ENCODE results near the gene PLA1A. TPM values are rescaled to one million over a fixed set of nuclear protein-coding genes. Genes with fewer than 3 reads are reported as not detected.

The PLA1A gene
- total and polyA plus RNA-seq, 4 donors: 1.8 to 10.3 (median 6.6) TPM

GRCh38 chr3:119585856-119586570 lies 11.7 kb upstream of the PLA1A start:
- no peak for DNase-seq
- H3K27ac ChIP-seq (ENCODE audit: low read depth in 1 of 2, low read length in 1 of 2): peak overlapping the region in 1 of 2 donors; percentile 43
- WGBS, 2 donors: 97% methylated on average over 11 of the region's 11 CpGs

GRCh38 chr3:119586733-119587172 lies 10.9 kb upstream of the PLA1A start:
- TF ChIP-seq CTCF (IDR thresholded peaks at IDR 0.05; ENCODE audit: control extremely low read depth, extremely low read depth): no peak
- no peak for ATAC-seq (ENCODE audit: insufficient read depth, low FRiP score)
- no peak overlapping the region for H3K27ac ChIP-seq (ENCODE audit: low read depth in 1 of 2, low read length in 1 of 2)
- peaks cover 0 to 4% (median 0%) of the 10 kb centered on the region in 4 donors for H3K9me3 ChIP-seq (ENCODE audit: control insufficient read depth in 4 of 4, insufficient read depth in 3 of 4, low read length in 3 of 4)
- H3K36me3 ChIP-seq (ENCODE audit: control insufficient read depth in 4 of 4, insufficient read depth in 4 of 4, low read length in 4 of 4): peaks cover 0 to 7% (median 5%) of the 10 kb centered on the region in 4 donors
- no peak overlapping the region for H3K9ac ChIP-seq (ENCODE audit: insufficient read depth in 1 of 2, low read length in 2 of 2)
- H3K4me1 ChIP-seq (ENCODE audit: control insufficient read depth in 5 of 5, insufficient read depth in 5 of 5, low read length in 5 of 5): peaks cover 0 to 3% (median 0%) of the 10 kb centered on the region in 5 donors
- H3K4me3 ChIP-seq: no peak overlapping the region
- DNase-seq: no peak
- WGBS, 2 donors: 76 to 88% methylated on average over 3 of the region's 3 CpGs
- no peaks in the 10 kb centered on the region for H3K27me3 ChIP-seq (ENCODE audit: control insufficient read depth in 3 of 3, insufficient read depth in 3 of 3, low read length in 2 of 3)

More at GRCh38 chr3:119585856-119586570, 11.7 kb upstream of the PLA1A start:
- Histone ChIP-seq H3K4me1 (ENCODE audit: control insufficient read depth in 5 of 5, insufficient read depth in 5 of 5, low read length in 5 of 5) (peaks cover 0 to 3% (median 0%) of the 10 kb centered on the region in 5 donors), H3K9ac (ENCODE audit: insufficient read depth in 1 of 2, low read length in 2 of 2) (no peak overlapping the region), H3K27me3 (ENCODE audit: control insufficient read depth in 3 of 3, insufficient read depth in 3 of 3, low read length in 2 of 3) (no peaks in the 10 kb centered on the region), H3K9me3 (ENCODE audit: control insufficient read depth in 4 of 4, insufficient read depth in 3 of 4, low read length in 3 of 4) (peaks cover 0 to 4% (median 0%) of the 10 kb centered on the region in 4 donors), H3K4me3 (no peak overlapping the region), H3K36me3 (ENCODE audit: control insufficient read depth in 4 of 4, insufficient read depth in 4 of 4, low read length in 4 of 4) (peaks cover 0 to 7% (median 5%) of the 10 kb centered on the region in 4 donors)
- ATAC-seq (ENCODE audit: insufficient read depth, low FRiP score): no peak
- no peak for TF ChIP-seq CTCF (IDR thresholded peaks at IDR 0.05; ENCODE audit: control extremely low read depth, extremely low read depth)

GRCh38 chr3:119588112-119588511 lies 9.6 kb upstream of the PLA1A start:
- 60 to 61% methylated on average over 3 of the region's 3 CpGs for WGBS, 2 donors
- Histone ChIP-seq H3K4me1 (ENCODE audit: control insufficient read depth in 5 of 5, insufficient read depth in 5 of 5, low read length in 5 of 5) (peaks cover 0 to 3% (median 0%) of the 10 kb centered on the region in 5 donors), H3K27me3 (ENCODE audit: control insufficient read depth in 3 of 3, insufficient read depth in 3 of 3, low read length in 2 of 3) (no peaks in the 10 kb centered on the region), H3K9ac (ENCODE audit: insufficient read depth in 1 of 2, low read length in 2 of 2) (no peak overlapping the region), H3K27ac (ENCODE audit: low read depth in 1 of 2, low read length in 1 of 2) (no peak overlapping the region), H3K9me3 (ENCODE audit: control insufficient read depth in 4 of 4, insufficient read depth in 3 of 4, low read length in 3 of 4) (peaks cover 0 to 4% (median 0%) of the 10 kb centered on the region in 4 donors), H3K4me3 (no peak overlapping the region), H3K36me3 (ENCODE audit: control insufficient read depth in 4 of 4, insufficient read depth in 4 of 4, low read length in 4 of 4) (peaks cover 0 to 7% (median 5%) of the 10 kb centered on the region in 4 donors)
- peak in 1 of 3 donors; percentile 10 for DNase-seq
- TF ChIP-seq CTCF (IDR thresholded peaks at IDR 0.05; ENCODE audit: control extremely low read depth, extremely low read depth): no peak
- no peak for ATAC-seq (ENCODE audit: insufficient read depth, low FRiP score)
